HG03175 (cell line): ENCODE data around the gene NCAPH2.

ENCODE experiments used
- ATAC-seq: cut with Tn5 transposase; IDR thresholded peaks from one replicate; pipeline ENCODE4 v1.9.1; 2021; ENCODE audit warnings: mild to moderate bottlenecking, moderate library complexity; ENCODE audit not compliant: unreplicated experiment

NCAPH2 gene

GRCh38 chr22:50488886-50489285, 19.1 kb upstream of the NCAPH2 start:
- ATAC-seq, result no peak

- no peak for ATAC-seq
Observed at GRCh38 chr22:50489363-50490243, 18.4 kb upstream of the NCAPH2 start.

- no peak for ATAC-seq
Observed at GRCh38 chr22:50490531-50491308, 17.3 kb upstream of the NCAPH2 start.

GRCh38 chr22:50497093-50497492, 10.9 kb upstream of the NCAPH2 start:
- no peak for ATAC-seq

GRCh38 chr22:50498322-50498890, 9.6 kb upstream of the NCAPH2 start:
- ATAC-seq, result no peak

- ATAC-seq, result no peak
Observed at GRCh38 chr22:50500452-50500851, 7.6 kb upstream of the NCAPH2 start.

GRCh38 chr22:50502096-50502495, 5.9 kb upstream of the NCAPH2 start:
- no peak for ATAC-seq

GRCh38 chr22:50502628-50503474, 5.2 kb upstream of the NCAPH2 start:
- no peak for ATAC-seq

- no peak for ATAC-seq
Observed at GRCh38 chr22:50503475-50504145, 4.4 kb upstream of the NCAPH2 start.

GRCh38 chr22:50504369-50505211, 3.4 kb upstream of the NCAPH2 start:
- no peak for ATAC-seq

- ATAC-seq, result no peak
Observed at GRCh38 chr22:50505276-50505775, 2.7 kb upstream of the NCAPH2 start.

- ATAC-seq, result no peak
Observed at GRCh38 chr22:50505776-50506610, 2.0 kb upstream of the NCAPH2 start.

- no peak for ATAC-seq
Observed at GRCh38 chr22:50506611-50507420, 1.2 kb upstream of the NCAPH2 start.

- peak; percentile 59 for ATAC-seq
Observed at GRCh38 chr22:50507421-50507990, 518 bp upstream of the NCAPH2 start, which contains the start of gene LMF2. TSS of gene LMF2 (minus strand) at chr22:50507702. CDS start at chr22:50507675, 27 bp downstream.

- ATAC-seq, result no peak
Observed at GRCh38 chr22:50508897-50509296, 873 bp downstream of the NCAPH2 start.

GRCh38 chr22:50513175-50513574, 5.2 kb downstream of the NCAPH2 start:
- no peak for ATAC-seq

- ATAC-seq, result no peak
Observed at GRCh38 chr22:50516068-50516467, 8.0 kb downstream of the NCAPH2 start.
